HEK293T (cell line): ENCODE measurements around the gene OR7C2.
A peak's percentile ranks its signal among the peaks of the same experiment; 100 is the strongest.

Source experiments
- CTCF ChIA-PET: fragments of 350-600 bp; formaldehyde crosslinking; extraction: SDS; loops from one replicate; lab custom pipeline; 2021; ENCODE audit warnings: antibody characterized with exemption, inconsistent platforms; lab: Yijun Ruan, JAX
- POLR2A ChIA-PET: fragments of 350-600 bp; formaldehyde crosslinking; extraction: SDS; loops from one replicate; lab custom pipeline; 2020; ENCODE audit warnings: antibody characterized with exemption, inconsistent platforms; lab: Yijun Ruan, JAX
- DNase-seq: peaks from one replicate; pipeline ENCODE4 v3.0.0; 2012; ENCODE audit warnings: mixed read lengths; ENCODE audit errors: extremely low spot score
- ARNT ChIP-seq: fragments of 450-650 bp; IDR thresholded peaks from 2 replicates; pipeline ENCODE4 v1.6.1; 2017; ENCODE audit warnings: mild to moderate bottlenecking
- BHLHE40 ChIP-seq: fragments of 450-650 bp; IDR thresholded peaks from 2 replicates; pipeline ENCODE4 v1.6.1; 2016; ENCODE audit warnings: mild to moderate bottlenecking, moderate library complexity, borderline replicate concordance
- CTBP1 ChIP-seq: fragments of 450-650 bp; IDR thresholded peaks from 2 replicates; pipeline ENCODE4 v1.6.1; 2016; ENCODE audit warnings: borderline replicate concordance
- ELF4 ChIP-seq: fragments of 450-650 bp; IDR thresholded peaks from 2 replicates; pipeline ENCODE4 v1.6.1; 2017; ENCODE audit warnings: antibody characterized with exemption
- FOXA1 ChIP-seq: fragments of 450-650 bp; IDR thresholded peaks from 2 replicates; pipeline ENCODE4 v1.6.1; 2016; ENCODE audit warnings: mild to moderate bottlenecking
- FOXK2 ChIP-seq: fragments of 450-650 bp; IDR thresholded peaks from 2 replicates; pipeline ENCODE4 v1.6.1; 2016; ENCODE audit warnings: mild to moderate bottlenecking
- FOXM1 ChIP-seq: fragments of 450-650 bp; IDR thresholded peaks from 2 replicates; pipeline ENCODE4 v1.6.1; 2017; ENCODE audit warnings: mild to moderate bottlenecking, borderline replicate concordance
- HDGF ChIP-seq: fragments of 450-650 bp; IDR thresholded peaks from 2 replicates; pipeline ENCODE4 v1.6.1; 2017; ENCODE audit warnings: antibody characterized with exemption, borderline replicate concordance
- L3MBTL2 ChIP-seq: fragments of 450-650 bp; conservative IDR thresholded peaks from 2 replicates; pipeline ENCODE4 v1.6.1; 2016; ENCODE audit warnings: mild to moderate bottlenecking
- LEF1 ChIP-seq: fragments of 450-650 bp; IDR thresholded peaks from 2 replicates; pipeline ENCODE4 v1.6.1; 2017; ENCODE audit warnings: mild to moderate bottlenecking, borderline replicate concordance
- NFRKB ChIP-seq: fragments of 450-650 bp; IDR thresholded peaks from 2 replicates; pipeline ENCODE4 v1.6.1; 2016; ENCODE audit warnings: mild to moderate bottlenecking, moderate library complexity
- SP1 ChIP-seq: fragments of 450-650 bp; IDR thresholded peaks from 2 replicates; pipeline ENCODE4 v1.6.1; 2017
- SUZ12 ChIP-seq: fragments of 450-650 bp; IDR thresholded peaks from 2 replicates; pipeline ENCODE4 v1.6.1; 2016; ENCODE audit warnings: mild to moderate bottlenecking
- TARDBP ChIP-seq: fragments of 450-650 bp; IDR thresholded peaks from 2 replicates; pipeline ENCODE4 v1.6.1; 2016
- ZNF384 ChIP-seq: fragments of 450-650 bp; IDR thresholded peaks from 2 replicates; pipeline ENCODE4 v1.6.1; 2016
- TF ChIP-seq, protein P1 (sequence below): fragments of 450-650 bp; IDR thresholded peaks from 2 replicates; pipeline ENCODE4 v1.6.1; 2016

OR7C2 gene

DNA sequence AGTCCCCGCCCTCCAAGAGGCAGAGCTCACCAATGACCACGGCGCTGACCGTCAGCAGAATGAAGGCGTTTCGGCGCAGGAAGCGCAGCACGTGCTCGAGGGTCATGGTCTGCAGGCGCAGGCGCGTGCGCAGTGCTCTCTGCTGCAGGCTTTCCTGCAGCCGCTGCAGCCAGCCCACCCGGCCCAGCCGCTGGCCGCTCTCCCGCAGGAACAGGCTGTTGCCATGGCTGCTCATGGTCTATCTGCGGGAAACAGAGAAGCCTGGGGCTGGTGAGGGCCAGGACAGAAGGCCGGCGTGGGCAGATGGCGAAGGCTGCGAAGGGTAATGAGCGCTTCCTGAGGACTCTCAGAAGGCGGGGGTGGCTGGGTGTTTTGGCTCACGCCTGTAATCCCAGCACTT, 31.4 kb downstream of the OR7C2 start:
- DNase-seq: no peak
- ChIA-PET POLR2A (no interaction called here), CTCF (no interaction called here)
- no peak for TF ChIP-seq TARDBP
- no peak for TF ChIP-seq SUZ12
- TF ChIP-seq HDGF: no peak
- no peak for TF ChIP-seq ELF4
- TF ChIP-seq FOXK2: no peak
- no peak for TF ChIP-seq FOXM1
- TF ChIP-seq NFRKB: no peak
- no peak for TF ChIP-seq L3MBTL2
- TF ChIP-seq CTBP1: no peak
- TF ChIP-seq ZNF384: no peak
- no peak for TF ChIP-seq FOXA1
- no peak for TF ChIP-seq BHLHE40
- no peak for TF ChIP-seq LEF1
- no peak for TF ChIP-seq SP1
- TF ChIP-seq, protein P1, sequence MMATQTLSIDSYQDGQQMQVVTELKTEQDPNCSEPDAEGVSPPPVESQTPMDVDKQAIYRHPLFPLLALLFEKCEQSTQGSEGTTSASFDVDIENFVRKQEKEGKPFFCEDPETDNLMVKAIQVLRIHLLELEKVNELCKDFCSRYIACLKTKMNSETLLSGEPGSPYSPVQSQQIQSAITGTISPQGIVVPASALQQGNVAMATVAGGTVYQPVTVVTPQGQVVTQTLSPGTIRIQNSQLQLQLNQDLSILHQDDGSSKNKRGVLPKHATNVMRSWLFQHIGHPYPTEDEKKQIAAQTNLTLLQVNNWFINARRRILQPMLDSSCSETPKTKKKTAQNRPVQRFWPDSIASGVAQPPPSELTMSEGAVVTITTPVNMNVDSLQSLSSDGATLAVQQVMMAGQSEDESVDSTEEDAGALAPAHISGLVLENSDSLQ: no peak

DNA sequence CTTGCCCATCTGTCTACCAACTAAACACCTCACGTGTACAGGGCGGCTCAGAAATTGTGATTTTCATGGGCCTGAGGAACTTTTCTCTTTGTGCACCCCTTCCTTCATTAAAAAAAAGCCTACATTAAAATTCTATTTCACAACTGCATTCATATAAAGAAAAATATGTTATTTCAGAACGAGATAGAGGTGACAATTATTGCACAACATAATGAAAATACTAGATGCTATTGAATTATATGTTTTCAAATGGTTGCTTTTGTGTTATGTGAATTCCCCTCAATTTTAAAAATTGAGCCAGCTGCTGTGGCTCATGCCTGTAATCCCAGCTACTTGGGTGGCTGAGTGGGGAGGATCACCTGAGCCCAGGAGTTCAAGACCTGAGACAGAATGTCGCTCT, 33.2 kb downstream of the OR7C2 start:
- POLR2A ChIA-PET: no interaction called here
- DNase-seq: no peak
- no peak for TF ChIP-seq FOXK2
- TF ChIP-seq ELF4: no peak
- TF ChIP-seq SP1: no peak
- TF ChIP-seq ARNT: no peak
- no peak for TF ChIP-seq CTBP1
- TF ChIP-seq FOXA1: no peak
- no peak for TF ChIP-seq SUZ12
- TF ChIP-seq, protein P1: no peak
- no peak for TF ChIP-seq BHLHE40
- TF ChIP-seq ZNF384: no peak
- no peak for TF ChIP-seq HDGF
- no peak for TF ChIP-seq FOXM1
- no peak for TF ChIP-seq NFRKB
- CTCF ChIA-PET: no interaction called here

DNA sequence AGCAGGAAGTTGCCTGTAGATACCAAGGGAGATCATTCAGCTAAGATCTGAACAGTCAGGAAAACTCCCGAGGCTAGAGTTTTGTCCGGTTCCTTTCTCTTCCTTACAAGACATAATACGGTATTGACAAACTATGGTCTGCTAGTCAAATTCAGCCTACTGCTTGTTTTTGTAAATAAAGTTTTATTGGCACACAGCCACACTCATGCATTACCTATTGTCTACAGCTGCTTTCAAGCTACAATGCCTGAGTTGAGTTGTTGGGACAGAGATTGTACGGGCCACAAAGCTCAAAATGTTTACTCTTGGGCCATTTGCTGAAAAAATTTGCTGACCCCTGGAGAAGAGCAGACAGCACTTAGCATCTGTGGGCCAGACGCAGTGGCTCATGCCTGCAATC, 35.8 kb downstream of the OR7C2 start:
- no peak for DNase-seq
- ChIA-PET CTCF (interaction anchor here (0.5 kb wide), 1 partner anchor 108 kb away, joined by 3 read pairs; no protein-coding TSS in a partner anchor), POLR2A (no interaction called here)
- TF ChIP-seq BHLHE40 (no peak), SUZ12 (no peak), FOXK2 (no peak), FOXM1 (no peak), SP1 (no peak), ZNF384 (no peak)
- TF ChIP-seq, protein P1: no peak

DNA sequence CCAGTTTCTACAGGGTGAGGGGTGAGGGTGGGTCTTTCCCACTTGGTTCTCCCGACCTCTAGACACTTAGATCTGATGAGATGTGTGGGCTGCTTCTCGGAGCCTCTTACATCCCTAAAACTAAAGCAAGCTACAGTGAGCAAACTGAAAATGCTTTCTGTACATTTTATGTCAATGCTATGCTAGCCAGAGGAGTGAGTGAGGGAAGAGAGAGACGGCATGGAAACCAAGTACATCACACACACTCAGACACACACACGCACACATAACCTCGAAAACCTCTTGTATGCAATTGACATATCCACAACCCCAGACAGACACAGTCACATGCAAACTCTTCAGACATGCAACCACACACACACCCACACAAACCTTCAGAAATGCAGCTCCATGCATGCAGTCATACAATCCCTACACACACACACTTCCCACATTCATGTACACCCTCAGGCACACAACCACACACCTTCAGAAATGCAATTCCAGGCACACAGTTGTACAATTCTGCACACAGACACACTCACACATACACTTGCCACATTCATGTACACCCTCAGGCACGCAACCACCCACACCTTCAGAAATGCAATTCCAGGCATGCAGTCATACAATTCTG, 37.0 kb downstream of the OR7C2 start:
- no peak for TF ChIP-seq L3MBTL2
- TF ChIP-seq NFRKB: no peak
- no peak for TF ChIP-seq ARNT
- TF ChIP-seq ZNF384: no peak
- TF ChIP-seq FOXA1: no peak
- no peak for TF ChIP-seq TARDBP
- TF ChIP-seq FOXK2: no peak
- no peak for TF ChIP-seq HDGF
- TF ChIP-seq, protein P1: no peak
- no peak for TF ChIP-seq FOXM1
- no peak for TF ChIP-seq CTBP1
- TF ChIP-seq BHLHE40: no peak
- no peak for TF ChIP-seq ELF4
- TF ChIP-seq LEF1: no peak
- no peak for TF ChIP-seq SP1
- TF ChIP-seq SUZ12: no peak
- DNase-seq: no peak
- ChIA-PET CTCF (interaction anchor here (0.7 kb wide), 1 partner anchor 120 kb away, joined by 3 read pairs; no protein-coding TSS in a partner anchor), POLR2A (no interaction called here)

DNA sequence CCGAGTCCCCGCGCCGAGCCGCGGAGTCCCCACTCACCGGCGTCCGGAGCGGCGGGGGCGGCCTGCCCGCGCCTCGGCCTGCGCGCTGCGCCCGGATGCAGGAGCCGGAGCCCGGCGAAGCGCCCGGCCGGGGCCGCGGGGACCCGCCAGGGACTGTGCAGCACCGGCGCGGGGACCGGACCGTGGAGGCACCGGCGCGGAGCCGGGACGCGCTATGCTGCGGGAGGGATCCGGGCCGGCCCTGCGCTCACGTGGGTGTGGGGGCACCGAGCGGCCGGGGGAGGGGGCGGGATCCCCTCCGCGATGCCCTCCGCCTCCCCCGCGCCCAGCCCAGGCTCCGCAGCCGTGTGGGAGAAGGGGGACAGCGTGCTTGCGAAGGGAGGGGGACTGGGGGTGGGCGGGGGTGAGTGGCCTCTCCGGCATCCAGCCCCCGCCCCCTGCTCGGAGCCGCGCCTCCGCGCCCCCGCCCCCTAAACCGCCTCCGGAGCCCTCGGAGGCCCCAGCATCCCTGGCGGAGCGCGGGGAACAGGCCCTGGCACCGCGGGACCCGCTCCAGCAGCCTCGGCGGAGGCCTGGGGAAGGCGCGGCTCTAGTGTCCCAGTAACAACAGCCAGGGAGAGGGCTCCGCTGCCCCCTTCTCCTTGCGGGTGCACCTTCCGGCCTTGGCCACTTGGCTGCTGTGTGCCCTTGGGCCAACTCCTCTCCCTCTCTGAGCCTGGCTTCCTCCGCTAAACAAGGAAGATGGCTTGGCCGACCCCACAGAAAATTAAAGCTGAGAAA, 38.4 kb downstream of the OR7C2 start, which contains the start of gene SLC1A6:
Gene SLC1A6 (minus strand): TSS at position 389 of the 780 bp plus-strand sequence. CDS start 6,954 bp downstream, outside the sequence.
- POLR2A ChIA-PET: no interaction called here
- no peak for TF ChIP-seq L3MBTL2
- no peak for TF ChIP-seq LEF1
- no peak for TF ChIP-seq SUZ12
- no peak for TF ChIP-seq CTBP1
- no peak for TF ChIP-seq ZNF384
- TF ChIP-seq HDGF: no peak
- TF ChIP-seq, protein P1: no peak

More for the DNA sequence above, 38.4 kb downstream of the OR7C2 start, which contains the start of gene SLC1A6:
- CTCF ChIA-PET: no interaction called here
- DNase-seq: peak; percentile 26
